Muscle of arm (tissue), 12 donors: ENCODE results near the gene BRPF3. TPM values are rescaled to one million over a fixed set of nuclear protein-coding genes. Genes with fewer than 3 reads are reported as not detected.

ENCODE experiments used
- DNase-seq: peaks from one replicate; pipeline ENCODE4 v3.0.0-alpha.2; 2013
- polyA plus RNA-seq, 12 donors: library from polyadenylated mRNA; unstranded; fragments of 120-200 nt; gene quantifications; one replicate each; pipeline ENCODE4 v1.2.1, GENCODE V29; 2013; ENCODE audit not compliant: insufficient read length in 12 of 12

Gene BRPF3
- polyA plus RNA-seq, 12 donors = 21.2 to 63.5 (median 26.1) TPM; not detected in 1

- no peak for DNase-seq
Measured at GRCh38 chr6:36227379-36228228, 31.1 kb downstream of the BRPF3 start.

GRCh38 chr6:36229223-36229622 lies 32.7 kb downstream of the BRPF3 start:
- DNase-seq = no peak

- no peak for DNase-seq
Measured at GRCh38 chr6:36230371-36230770, 33.8 kb downstream of the BRPF3 start.

GRCh38 chr6:36232172-36232571 lies 35.6 kb downstream of the BRPF3 start:
- DNase-seq = no peak

DNA sequence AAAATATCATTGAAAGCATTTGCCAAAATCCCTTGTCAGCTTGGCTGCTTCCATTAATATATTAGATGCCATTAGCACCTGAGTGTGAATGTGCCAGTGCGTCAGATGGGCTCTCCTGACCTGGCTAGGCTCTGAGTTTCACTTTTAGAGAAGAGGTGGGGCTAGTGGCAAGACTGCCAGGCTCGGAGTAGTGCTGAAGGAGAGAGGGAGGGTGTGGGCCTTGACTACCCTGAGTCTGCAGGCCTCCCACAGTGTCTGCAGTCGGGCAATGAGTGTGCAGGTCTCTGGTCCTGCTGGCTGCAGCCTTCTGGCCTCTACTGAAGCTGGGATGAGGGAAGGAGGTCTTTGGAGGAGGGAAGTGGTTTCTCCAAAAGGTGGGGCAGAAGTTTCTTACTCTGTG lies 38.8 kb downstream of the BRPF3 start:
- no peak for DNase-seq

DNA sequence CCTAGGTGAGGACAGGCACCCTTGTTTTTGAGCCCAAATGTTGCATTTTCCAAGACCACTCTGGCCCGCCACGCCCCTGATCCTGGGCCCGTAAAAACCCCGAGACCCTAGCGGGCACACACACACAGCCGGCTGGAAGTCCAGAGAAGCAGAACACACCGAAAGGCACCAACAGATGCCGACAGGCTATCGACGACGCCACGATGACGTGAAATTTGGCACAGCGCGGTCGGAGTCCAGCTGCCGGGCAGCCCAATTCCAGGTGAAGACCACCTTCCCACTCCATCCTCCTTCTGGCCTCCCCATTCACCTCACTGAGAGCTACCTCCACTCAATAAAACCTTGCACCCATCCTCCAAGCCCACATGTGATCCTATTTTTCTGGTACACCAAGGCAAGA lies 39.3 kb downstream of the BRPF3 start:
- no peak for DNase-seq

GRCh38 chr6:36239774-36240173 lies 43.2 kb downstream of the BRPF3 start:
- DNase-seq = no peak

DNA sequence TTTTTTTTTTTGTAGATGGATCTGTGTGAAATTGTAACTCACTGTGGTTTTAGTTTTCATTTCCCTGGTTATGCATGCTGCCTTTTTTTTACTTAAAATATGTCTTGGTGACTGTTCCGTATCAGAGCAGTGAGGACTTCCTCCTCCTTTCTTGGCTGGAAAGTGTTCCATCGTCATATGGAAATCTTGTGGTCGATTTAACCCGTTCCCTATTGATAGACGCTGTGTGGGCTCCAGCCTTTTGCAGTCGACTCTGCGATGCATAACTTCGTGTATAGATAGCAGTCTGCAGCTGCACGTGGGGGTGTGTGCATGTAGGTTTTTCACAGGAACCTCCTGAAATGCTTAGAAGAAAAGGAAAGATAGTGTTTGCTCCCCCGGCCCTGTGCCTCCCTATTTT lies 45.2 kb downstream of the BRPF3 start:
- DNase-seq = peak; percentile 35

GRCh38 chr6:36242161-36242560 lies 45.6 kb downstream of the BRPF3 start:
- DNase-seq = no peak

DNA sequence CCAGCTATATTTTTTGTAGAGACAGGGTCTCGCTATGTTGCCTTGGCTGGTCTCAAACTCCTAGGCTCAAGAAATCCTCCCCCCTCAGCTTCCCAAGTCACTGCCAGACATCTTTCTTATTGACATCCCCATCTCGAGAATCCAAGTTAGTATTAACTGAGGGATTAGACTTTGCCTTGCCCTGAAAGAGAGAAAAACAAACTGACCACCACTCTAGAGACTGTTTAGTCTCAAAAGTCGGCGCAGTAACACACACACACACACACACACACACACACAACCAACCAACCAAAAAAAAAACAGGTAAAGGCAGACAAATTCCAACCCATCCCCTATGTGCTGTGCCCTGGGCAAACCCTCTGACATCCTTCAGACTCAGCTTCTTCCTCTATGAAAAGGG lies 46.1 kb downstream of the BRPF3 start:
- no peak for DNase-seq

- no peak for DNase-seq
Measured at GRCh38 chr6:36243562-36244212, 47.1 kb downstream of the BRPF3 start.

- no peak for DNase-seq
Measured at GRCh38 chr6:36244641-36245280, 48.2 kb downstream of the BRPF3 start.

- DNase-seq = no peak
Measured at GRCh38 chr6:36245572-36246061, 49.1 kb downstream of the BRPF3 start.

DNA sequence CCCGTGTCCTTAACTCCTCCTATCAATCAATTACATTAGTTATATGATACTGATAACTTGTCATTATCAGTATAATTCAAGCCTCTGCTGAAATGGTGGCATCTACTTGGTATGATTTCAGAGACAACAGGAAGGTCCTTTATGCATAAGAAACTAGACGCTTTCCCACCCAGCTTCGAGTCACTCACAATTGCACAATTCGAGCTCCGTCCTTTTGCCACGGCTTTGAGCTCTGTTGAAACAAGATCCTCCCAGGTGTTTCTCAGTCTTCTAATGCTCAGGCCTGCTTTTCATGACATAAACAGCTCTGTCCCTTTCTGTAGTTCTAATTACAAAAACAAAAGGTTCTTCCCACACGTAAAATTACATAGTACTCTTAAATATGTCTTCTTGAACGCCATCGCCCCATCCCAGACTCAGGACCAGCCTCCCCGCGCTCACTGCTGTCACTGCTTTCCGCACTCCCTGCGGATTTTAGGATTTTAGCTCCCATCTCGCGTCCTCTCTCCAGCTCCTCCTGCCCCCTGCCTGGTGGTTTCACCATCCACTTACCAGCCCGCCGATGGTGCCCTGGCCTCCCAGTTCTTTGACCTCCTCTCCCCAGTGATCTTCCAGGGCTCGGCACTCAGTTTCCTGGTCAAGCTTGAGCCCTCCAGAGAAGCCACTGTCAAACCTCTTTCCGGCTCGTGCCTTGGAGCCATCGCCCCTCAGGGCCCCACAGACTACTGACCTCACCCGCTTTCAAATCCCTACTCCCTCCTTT lies 50.1 kb downstream of the BRPF3 start:
- DNase-seq = no peak

DNA sequence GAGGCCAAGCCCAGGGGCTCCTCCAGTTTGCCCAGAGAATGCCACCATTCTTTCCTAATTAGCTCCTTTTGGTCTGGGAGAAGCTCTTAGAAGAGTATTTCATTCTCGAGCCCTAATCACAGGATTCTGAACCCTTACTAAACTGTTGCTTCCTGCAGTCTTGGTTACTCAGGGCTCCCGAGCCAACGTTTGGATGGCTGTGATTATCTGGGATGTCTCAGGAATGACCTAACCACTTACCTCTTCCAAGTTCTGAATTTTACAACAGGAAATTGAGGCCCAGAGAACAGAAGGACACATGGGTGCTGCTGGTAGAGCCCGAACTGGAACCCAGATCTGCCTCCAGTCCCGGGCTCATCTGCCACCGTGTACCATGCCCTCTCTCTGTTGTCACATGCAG lies 51.1 kb downstream of the BRPF3 start:
- peak; percentile 30 for DNase-seq

DNA sequence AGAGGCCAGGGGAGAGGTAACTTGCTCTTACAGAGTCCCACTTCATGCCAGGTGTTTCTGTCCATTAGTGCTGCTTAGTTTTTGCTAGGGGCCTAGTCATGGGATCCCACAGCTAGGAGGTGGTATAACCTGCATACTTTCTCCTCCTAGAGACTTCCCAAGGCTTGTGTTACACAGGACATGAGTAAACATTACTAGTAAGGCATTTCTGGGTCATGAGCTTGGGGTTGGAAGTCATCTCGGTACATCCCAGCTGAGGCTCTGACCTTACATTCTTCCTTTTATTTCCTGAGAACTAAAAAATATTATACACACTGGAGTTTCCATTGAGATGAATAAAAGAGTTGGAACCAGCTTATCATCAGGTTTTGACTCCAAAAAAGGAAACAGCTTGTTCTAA lies 52.4 kb downstream of the BRPF3 start:
- no peak for DNase-seq

DNA sequence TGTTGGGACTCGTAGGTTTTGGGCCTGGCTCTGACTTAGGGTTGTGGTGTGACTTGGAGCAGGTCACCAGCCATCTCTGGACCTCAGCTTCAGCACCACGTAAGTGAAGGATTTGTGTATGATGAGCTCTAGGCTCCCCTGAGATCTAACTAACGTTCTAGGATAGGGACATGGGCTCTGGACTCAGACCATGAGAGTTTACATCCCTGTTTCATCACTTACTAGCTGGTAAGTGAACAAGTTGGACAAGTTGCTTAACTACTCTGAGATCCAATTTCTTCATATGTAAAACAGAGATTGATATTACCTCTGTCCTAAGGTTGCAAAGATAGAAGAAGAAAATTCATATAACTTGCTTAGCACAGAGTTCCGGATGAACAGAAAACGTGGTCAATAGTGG lies 53.0 kb downstream of the BRPF3 start:
- DNase-seq = no peak

DNA sequence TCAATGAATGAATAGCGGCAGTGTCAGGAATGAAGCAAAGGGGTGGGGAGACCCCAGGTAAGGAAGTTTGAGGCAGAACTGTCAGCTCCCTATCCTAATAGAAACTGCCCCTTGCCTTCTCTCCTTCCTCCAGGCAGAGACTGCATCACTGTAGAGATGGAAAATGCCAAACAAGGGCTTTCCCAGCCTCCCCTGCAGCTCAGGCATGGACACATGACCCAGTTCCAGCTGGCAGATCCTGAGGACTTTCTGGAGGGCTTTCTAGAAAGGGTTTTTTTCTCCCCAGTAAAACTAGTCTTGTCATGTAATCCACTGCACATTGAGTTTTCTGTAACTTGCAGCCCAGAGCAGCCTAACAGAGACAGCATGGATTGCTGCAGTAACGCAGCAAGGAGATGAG lies 55.5 kb downstream of the BRPF3 start:
- DNase-seq = no peak

DNA sequence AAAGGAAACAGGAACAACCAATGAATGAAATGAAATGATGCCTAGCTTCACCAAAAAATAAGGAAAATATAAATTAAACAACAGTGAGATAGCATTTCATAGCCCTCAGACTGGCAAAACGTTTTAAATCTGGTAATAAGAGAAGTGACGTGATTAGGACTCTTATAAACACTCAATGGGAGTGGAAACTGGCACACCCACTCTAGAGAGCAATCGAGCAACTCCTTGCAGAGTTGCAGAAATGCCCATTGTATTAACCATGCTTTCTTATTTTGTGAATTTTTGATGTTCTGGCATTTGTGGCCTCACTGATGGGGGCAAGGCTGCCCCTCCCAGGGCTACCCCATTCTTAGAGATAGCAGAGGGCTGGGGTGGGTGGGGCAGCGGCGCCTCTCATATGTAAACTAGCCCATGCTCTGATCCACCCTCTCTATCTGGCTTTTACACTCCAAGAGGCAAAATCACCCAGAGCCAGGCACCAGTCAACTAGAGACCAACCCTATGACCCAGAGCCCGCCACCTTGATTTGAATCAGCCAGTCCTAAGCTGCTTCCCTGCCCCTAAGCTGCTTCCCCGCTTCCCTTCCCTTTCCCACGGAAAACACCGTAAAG lies 67.0 kb downstream of the BRPF3 start:
- no peak for DNase-seq

- DNase-seq = no peak
Measured at GRCh38 chr6:36265744-36266143, 69.2 kb downstream of the BRPF3 start.

DNA sequence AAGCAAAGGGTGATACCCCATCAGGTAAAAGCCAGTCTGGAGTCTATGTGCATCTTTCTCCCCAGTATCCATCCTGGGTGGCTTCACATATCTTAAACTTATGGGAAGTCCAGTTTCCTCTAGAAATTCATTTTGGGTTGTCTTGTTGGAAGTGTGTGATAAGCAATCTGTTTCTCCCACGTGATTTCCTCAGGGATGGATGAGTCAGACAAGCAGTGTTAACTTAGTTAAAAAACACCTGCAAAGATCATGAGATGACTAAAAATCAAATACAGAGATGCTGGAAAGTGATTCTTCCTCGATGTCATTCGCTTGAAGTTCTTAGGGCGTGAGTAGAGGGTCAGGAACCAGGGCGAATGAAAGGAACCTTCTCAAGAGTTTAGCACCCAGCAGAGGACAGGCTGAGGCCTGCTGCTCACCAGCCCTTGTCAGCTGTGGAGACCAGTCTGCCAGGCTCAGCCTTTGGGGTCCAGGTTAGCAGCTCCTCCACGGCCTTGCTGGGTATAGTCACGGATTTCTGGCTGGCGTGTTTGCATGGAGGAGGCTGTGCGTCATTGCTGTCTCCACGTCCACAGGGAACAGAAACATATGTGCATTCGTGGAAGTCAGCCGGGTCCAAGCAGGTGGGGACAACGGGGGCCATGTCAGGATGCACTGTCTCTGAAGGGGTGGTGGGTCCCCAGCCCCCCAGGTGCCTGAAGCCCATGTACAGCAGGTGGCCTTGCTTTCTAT lies 70.5 kb downstream of the BRPF3 start:
- DNase-seq = no peak
